GM19025 (cell line): ENCODE results near the gene MUC16.

ENCODE experiments used
- ATAC-seq: cut with Tn5 transposase; IDR thresholded peaks from one replicate; pipeline ENCODE4 v1.9.1; 2021; ENCODE audit warnings: mild to moderate bottlenecking, low read depth, moderate library complexity; ENCODE audit not compliant: unreplicated experiment

MUC16 gene

GRCh38 chr19:9010693-9011092 lies 484 bp upstream of the MUC16 start:
- no peak for ATAC-seq

- no peak for ATAC-seq
Observed at GRCh38 chr19:9009431-9009830, 778 bp downstream of the MUC16 start.

GRCh38 chr19:9008667-9009066 lies 1.5 kb downstream of the MUC16 start:
- no peak for ATAC-seq

GRCh38 chr19:9000933-9001332 lies 9.3 kb downstream of the MUC16 start:
- ATAC-seq: no peak

GRCh38 chr19:8988204-8988603 lies 22.0 kb downstream of the MUC16 start:
- no peak for ATAC-seq

- ATAC-seq: no peak
Observed at GRCh38 chr19:8986296-8986695, 23.9 kb downstream of the MUC16 start.

GRCh38 chr19:8973501-8974091 lies 36.6 kb downstream of the MUC16 start:
- ATAC-seq: no peak

GRCh38 chr19:8965887-8966286 lies 44.3 kb downstream of the MUC16 start:
- ATAC-seq: no peak
